Measurements from ENCODE around the gene RGSL1. TPM values are rescaled to one million over a fixed set of nuclear protein-coding genes. Genes with fewer than 3 reads are reported as not detected.

The RGSL1 gene
- not detected for total RNA-seq

DNA sequence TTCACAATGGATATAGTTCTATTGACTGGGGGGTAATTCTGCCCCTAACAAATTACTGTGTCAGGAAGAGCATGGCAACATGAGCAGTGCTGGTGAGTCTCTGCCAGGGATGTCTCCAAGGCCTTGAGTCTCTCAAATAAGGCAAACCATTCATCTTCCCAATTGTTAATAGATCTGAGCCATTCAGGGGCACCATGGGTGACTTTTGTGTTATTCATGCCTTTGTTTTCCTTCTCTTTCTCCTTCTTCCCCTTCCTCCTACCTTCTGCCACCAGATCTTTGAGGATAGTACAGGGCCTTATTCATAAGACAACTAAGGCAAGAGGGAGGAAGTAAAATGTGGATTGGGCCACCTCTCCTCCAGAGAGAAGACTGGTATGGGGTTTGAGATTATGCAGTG lies at the start of gene RGSL1:
TSS of gene RGSL1 (plus strand) at position 60 of the 400 bp plus-strand sequence. CDS start at position 80, 20 bp downstream.
- DNase-seq (ENCODE audit: low spot score) (no peak), ATAC-seq (no peak)
- intact Hi-C loops (cut with DNase I), result no loop called here

DNA sequence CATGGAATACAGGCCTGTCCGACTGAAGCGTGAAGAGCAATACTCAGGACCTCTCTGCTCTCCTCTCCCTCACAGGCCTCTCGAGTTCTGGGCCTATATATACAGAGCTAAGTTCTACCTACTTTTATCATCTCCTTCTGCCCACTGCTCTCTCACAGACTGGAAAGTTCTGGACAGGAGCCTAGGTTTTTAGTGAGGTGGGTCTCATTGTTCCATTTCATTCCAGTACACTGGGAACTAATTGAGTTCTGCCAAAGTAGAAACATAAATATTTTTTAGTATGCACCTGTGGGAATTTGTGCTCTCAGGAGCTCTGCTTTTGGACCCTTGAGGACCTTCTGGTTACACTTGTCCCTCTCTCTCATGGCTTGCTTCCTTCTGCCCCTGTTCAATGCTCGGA lies 49.4 kb upstream of the RGSL1 start, which contains the start of gene TEDDM1:
TSS of gene TEDDM1 (minus strand) at position 101 of the 400 bp plus-strand sequence. CDS start 182 bp downstream, outside the sequence.
- intact Hi-C loops (cut with DNase I), result no loop called here
- ATAC-seq, result no peak
- no peak for DNase-seq (ENCODE audit: low spot score)

DNA sequence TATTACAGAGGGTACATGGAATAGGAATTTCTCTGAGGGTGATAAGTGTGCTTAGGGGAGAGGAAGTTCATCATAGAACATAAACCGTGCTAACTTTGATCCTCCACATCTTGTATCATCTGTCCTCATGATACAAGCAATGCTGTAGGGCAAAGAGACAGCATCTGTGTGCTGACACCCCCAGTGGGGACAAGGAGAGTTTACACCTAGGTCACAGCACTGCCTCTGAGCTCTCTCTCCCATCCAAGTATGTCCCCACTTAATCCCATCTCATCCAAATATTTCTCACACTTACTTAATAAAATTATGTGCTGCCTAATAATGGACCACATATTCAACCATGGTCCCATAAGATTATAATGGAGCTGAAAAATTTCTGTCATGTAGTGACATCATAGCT lies 45.2 kb upstream of the RGSL1 start:
- intact Hi-C loops (cut with DNase I), result no loop called here
- ATAC-seq (no peak), DNase-seq (ENCODE audit: low spot score) (no peak)

DNA sequence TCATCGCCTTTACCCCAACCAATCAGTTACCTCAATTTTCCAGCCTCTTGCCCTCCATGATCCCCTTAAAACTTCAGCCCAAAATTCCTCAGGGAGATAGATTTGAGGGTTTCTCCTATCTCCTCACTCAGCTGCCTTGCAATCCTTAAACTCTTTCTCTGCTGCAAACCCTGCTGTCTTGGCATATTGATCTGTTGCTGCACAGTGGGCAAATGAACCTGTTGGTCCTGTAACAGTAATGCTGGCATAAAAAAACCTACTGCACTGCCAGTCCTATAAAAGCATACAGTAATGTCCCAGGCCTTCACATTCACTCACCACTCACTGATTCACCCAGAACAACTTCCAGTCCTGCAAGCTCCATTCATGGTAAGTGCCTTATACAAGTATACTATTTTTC lies 44.4 kb upstream of the RGSL1 start:
- intact Hi-C loops (cut with DNase I), result no loop called here
- DNase-seq (ENCODE audit: low spot score) (no peak), ATAC-seq (no peak)

DNA sequence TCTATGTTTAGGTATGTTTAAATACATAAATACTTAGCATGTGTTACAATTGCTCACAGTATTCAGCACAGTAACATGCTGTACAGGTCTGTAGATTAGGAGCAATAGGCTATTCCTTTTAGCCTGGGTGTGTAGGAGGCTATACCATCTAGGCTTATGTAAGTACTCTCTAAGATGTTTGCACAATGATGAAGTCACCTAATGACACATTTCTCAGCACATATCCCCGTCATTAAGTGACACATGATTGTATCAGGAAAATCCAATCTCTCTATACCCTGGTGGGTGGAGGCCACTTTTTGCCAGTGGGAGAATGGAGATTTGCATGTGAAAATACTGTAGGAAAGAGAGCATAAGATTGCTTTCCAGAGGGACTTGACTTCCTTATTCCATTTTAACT lies 43.9 kb upstream of the RGSL1 start:
- intact Hi-C loops (cut with DNase I), result no loop called here
- no peak for ATAC-seq
- no peak for DNase-seq (ENCODE audit: low spot score)

DNA sequence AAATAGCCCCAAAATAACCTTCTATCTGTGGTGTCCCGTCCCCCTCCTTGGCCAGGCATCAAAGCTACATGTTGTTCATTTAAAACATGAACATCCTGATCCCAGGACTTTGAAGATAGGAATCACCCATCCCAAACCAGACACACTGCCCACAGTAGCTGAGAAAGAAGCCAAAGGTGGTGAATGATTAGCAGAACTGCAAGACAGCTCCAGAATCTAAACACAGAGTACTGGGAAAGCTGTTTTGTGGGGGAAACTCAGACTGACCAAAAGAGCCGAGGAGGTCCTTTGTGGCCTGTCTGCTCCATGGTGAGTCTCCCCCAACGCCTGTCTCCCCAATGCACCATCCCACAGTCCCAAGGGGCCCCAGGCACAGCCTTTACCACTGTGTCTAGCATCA lies 42.2 kb upstream of the RGSL1 start:
- no peak for DNase-seq (ENCODE audit: low spot score)
- intact Hi-C loops (cut with DNase I), result no loop called here
- ATAC-seq, result no peak

DNA sequence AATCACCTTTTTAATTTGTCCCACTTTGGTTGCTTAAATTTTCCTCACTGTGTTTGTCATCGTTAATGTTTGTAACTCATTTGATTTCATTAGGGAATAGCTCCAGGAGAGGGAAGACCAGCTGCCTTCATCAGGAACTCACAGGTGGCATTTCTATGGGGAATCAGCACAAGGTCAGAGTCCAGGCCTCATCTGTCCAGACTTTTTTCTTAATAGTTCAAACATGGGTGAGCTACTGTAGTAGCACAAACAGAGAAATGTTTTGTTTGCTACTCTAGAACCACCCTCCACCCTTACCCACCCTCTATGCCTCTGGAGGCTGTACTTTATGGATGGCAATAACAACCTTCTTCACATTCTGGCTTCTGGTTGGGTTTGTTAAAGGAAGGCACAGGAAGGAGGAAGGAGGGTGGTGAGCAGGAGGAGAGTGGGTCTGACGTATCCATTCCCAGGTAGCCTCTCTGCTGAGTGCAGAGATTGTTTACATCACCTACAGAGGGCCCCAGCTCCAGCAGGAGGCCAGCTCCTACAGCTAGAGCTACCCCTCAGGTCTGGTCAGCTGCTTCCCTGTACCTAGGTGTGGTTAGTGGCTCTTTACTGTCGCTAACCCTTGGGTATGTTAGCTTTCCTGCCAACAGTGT lies 41.4 kb upstream of the RGSL1 start:
- intact Hi-C loops (cut with DNase I), result no loop called here
- no peak for DNase-seq (ENCODE audit: low spot score)
- no peak for ATAC-seq

DNA sequence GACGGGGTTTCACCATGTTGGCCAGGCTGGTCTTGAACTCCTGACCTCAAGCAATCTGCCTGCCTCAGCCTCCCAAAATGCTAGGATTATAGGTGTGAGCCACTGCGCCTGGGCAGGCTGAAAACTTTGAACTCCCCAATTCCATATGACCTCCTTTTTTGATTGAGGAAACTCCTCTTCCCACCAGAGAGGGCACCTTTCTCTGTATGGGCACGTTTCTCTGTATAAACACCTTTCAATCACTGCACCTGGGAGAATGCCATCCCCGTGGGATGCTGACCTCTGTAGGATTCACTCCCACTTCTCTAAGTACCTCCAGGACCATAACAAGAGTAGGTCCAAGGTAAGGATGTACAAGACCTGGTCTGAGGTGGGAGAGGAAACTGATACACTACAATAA lies 39.8 kb upstream of the RGSL1 start:
- intact Hi-C loops (cut with DNase I), result no loop called here
- ATAC-seq, result no peak
- no peak for DNase-seq (ENCODE audit: low spot score)

DNA sequence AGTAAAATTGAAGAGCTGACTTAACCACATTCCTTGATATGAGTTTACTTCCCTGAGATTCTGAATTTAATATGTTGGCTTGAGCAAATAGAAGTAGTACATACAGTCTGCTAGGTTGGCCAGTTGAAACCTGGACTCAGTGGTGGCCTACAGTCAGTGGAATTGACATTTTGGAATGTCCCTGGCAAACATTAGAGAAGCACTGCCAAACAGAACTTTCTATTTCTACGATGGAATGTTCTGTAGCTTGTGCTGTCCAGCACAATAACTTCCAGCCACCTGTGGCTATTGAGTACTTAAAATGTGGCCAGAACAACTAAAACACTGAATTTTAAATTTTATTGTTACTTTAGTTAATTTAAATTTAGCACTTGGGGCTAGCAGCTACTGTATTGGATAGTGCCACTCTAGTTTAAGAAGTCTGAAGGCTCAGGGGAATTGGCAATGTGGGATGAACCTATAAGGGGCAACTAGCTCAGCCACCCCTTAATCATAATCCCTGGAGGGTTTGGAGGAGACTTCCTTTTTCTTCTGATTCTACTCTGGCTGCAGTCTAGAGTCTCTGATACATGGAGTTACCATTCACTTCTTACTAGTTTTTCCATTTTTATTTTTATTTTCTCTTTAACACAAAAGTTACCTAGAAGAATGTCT lies 39.2 kb upstream of the RGSL1 start:
- peak; percentile 75 for ATAC-seq

DNA sequence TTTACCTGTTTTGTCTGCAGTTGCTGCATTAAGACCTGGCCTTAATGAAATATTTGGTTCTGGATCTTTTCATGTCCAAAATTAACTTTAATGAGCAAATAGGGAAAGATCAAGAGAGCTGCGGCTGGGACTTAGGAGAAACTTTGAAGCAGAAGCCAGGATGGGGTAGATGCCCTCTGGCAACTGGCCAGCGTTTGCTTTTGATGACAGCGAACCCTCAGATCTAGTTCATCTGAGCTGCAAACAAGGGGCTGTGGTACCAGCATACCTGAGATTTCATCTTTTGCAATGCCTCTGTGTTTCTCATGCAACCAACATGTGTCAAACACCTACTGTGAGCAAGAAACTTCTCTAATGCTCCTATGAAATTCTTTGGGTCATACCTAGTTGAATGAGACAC lies 36.5 kb upstream of the RGSL1 start:
- DNase-seq (ENCODE audit: low spot score) (no peak), ATAC-seq (no peak)
- intact Hi-C loops (cut with DNase I), result no loop called here

More for the DNA sequence above, 39.2 kb upstream of the RGSL1 start:
- no peak for DNase-seq (ENCODE audit: low spot score)
- intact Hi-C loops (cut with DNase I), result no loop called here

DNA sequence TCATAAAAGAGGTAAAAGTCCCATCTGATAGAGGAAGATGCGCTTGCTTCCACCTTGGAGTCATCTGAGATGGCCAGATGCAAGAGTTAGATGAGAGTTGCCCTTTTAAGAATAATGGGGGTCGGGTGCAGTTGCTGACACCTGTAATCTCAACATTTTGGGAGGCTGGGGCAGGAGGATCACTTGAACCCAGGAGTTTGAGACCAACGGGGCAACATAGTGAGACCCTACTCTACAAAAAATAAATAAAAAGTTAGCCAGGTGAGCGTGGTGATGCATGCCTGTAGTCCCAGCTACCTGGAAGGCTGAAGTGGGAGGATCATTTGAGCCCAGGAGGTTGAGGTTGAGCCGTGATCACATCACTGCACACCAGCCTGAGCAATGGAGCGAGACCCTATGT lies 36.0 kb upstream of the RGSL1 start:
- ATAC-seq (no peak), DNase-seq (ENCODE audit: low spot score) (no peak)
- intact Hi-C loops (cut with DNase I), result no loop called here

DNA sequence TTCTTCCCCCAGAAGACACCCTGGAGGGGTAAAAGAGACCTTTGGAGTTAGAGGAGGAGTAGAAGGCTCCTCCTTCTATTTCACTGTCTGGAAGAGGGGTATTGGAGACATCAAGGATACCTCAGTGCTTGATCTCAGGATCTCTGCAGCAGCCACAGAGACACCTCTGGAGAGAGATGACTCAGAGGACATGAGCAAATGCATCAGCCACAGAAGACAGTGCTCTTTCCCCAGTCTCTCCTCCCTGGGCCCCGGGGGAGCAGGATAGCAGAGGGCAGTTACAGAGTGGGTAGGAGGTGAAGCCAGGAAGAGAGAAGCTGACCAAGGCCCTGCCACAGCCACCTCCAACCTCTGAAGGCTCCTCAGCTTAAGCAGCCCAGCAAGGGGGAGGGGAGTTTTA lies 34.2 kb upstream of the RGSL1 start:
- intact Hi-C loops (cut with DNase I), result no loop called here
- ATAC-seq (no peak), DNase-seq (ENCODE audit: low spot score) (no peak)

DNA sequence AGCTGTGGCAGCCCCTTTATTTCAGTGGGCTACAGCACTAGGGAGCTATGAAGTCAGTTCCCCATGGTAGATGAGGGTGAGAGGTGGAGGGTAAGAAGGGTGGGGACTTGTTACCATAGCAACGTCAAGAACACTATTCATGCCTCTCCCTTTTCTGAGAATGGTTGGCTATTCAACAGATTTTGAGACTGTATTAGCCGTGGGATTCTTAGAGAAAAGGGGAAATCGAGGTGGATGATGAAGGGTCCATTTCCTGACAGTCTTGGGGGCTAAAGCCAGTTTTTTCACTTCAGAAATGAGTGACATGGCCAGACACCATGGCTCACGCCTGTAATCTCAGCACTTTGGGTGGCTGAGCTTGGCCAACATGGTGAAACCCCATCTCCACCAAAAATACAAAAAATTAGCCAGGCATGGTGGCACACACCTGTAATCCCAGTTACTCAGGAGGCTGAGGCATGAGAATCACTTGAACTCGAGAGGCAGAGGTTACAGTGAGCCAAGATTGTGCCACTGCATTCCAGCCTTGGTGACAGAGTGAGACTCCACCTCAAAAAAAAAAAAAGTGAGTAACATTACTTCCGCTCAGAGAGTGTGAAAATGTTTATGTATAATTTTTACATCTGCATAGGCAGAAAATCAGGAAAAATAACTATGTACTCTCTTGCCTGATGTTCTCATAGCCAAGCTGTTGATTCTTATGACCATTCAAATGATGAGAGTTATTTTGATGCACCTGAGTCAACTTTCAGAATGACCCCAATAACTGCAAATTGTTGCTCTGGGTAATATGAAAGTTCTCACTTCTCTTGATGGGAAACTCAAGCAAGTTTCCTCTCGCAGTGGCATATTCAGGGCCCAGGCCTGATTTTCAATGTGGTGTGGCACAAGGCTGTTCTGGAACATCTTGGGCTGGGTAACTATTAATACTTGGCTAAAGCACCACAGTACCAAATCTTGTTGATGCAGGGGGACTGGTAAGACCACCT lies 23.2 kb upstream of the RGSL1 start:
- DNase-seq (ENCODE audit: low spot score), result no peak
- ATAC-seq, result no peak
- intact Hi-C loops (cut with DNase I), result no loop called here

DNA sequence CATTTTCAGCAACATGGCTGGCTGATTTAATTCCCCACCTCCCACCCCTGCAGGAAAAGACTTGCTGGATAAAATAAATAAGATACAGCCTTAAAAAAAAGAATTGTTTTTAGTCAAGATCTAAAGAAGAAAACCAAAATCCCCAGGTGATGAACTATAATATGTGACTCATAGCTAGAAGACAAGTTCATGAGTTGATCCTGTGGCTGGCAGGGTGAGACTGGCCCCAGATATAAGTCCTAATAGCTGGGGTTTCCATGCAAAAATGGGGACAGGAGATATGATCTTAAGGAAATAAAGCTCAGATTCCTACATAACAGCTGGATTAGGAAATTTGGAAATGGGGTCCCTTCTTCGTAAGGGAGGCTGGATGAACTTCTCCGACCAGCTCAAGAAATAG lies 21.9 kb upstream of the RGSL1 start:
- ATAC-seq (no peak), DNase-seq (ENCODE audit: low spot score) (no peak)
- intact Hi-C loops (cut with DNase I), result no loop called here

DNA sequence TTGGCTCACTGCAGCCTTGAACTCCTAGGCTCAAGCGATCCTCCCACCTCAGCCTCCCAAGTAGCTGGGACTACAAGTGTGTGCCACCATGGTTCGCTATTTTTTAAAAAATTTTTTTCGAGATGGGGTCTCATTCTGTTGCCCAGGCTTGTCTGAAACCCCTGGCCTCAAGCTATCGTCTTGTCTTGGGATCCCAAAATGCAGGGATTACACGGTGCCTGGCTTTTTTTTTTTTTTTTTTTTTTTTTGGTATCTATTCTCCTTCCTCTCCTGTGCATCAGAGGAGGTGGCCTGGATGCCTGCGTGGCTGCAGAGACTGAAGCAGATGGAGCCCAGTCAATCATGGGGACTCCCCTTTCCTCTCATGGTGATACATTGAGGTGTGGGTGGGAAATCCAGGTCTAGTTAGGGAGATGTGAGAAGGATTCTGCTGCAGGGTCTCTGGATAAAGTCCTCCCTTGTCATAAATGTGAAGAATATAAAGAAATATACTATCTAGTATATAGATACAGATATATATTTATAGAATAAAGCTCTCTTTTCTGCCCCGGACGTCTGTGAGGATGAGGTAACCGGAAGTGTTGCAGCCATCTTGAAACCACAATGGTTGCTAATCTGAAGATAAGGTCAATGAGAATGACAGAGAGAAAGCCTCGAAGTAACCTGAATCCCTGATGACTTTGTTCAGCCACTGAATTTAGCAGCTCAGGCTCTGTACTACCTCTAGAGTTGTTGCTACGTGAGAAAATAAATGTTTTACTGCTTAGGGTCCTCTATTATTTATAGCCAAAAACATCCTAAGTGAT lies 19.5 kb upstream of the RGSL1 start:
- DNase-seq (ENCODE audit: low spot score) (no peak), ATAC-seq (no peak)
- intact Hi-C loops (cut with DNase I), result no loop called here

DNA sequence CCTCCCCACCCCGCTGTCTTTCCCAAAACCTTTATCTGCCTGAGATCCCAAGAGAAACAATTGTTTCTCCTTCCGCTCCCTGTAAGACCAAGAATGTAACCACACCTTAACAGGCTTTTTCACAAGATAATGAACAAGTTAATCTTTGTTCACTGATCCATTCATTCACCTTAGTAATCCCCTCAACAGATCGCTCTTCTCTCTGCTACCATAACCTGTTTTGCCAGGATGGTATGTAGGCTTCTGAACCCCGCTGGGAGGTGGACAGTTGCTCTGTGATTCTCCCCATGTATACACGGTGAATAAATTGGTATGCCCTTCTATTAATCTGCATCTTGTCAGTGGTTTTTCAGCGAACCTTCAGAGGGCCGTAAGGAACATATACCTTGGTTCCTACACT lies 18.7 kb upstream of the RGSL1 start:
- ATAC-seq (no peak), DNase-seq (ENCODE audit: low spot score) (no peak)
- intact Hi-C loops (cut with DNase I), result no loop called here

DNA sequence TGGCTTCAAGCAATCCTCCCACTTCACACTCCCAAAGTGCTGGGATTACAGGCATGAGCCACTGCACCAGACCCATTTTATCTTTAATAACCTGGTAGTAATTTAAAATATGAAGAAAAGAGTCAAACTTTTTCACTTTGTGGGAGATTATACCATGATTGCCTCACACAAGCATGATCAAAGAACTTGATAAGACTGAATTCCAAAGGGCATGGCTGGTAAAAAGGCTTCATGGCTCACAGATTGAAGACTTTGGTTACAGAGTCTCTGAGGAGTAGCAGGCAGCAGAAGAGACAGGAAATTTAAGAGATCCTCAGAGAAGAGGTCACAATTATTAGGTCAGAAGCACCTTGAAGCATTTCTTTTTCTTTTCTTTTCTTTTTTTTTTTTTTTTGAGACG lies 16.4 kb upstream of the RGSL1 start:
- DNase-seq (ENCODE audit: low spot score) (no peak), ATAC-seq (no peak)
- intact Hi-C loops (cut with DNase I), result no loop called here

DNA sequence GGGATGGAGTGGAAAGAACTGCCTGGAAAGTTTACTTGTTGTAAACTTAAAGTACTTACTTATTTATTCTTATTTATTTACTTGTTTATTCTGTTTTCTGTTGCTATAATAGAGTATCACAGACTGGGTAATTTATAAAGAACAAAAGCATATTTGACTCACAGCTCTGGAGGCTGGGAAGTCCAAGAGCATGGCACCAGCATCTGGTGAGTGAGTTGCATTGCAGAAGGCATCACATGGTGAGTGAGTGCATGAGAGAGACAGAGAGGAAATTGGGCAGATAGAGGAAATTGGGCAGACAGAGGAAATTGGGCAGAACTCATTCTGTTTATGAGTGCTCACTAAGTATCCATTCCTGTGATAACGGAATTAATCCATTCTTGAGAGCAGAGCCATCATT lies 11.6 kb upstream of the RGSL1 start:
- DNase-seq (ENCODE audit: low spot score) (no peak), ATAC-seq (no peak)
- intact Hi-C loops (cut with DNase I), result no loop called here

DNA sequence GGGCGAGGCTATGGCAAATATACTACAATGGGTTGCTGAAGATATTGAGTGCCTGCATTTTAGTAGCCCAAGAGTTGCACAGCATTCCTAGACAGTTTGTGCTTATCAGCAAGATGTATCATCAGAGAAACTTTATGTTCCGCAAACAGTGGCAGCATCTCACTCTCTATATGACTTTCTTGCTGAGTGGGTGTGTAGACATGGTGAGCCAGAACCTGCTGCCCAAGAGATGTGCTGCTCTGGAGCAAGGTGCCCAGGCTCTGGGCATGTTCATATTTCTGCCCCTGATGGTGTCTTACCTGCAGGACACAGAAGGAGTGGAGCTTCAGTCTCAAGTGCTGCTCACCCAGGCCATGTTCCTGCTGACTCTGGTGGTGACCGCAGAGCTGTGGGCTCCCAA lies 8.2 kb upstream of the RGSL1 start:
- no peak for DNase-seq (ENCODE audit: low spot score)
- ATAC-seq, result no peak
- intact Hi-C loops (cut with DNase I), result no loop called here

Data from sciatic nerve (tissue), 2 donors.